AG04449 (cell line): ENCODE results near the gene LGR6.

Source experiments
- CTCF ChIA-PET: fragments of 350-600 bp; formaldehyde crosslinking; extraction: SDS; loops from one replicate; lab custom pipeline; 2021; ENCODE audit warnings: antibody characterized with exemption; lab: Yijun Ruan, JAX
- POLR2A ChIA-PET: fragments of 400-600, 350-600 bp; formaldehyde crosslinking; extraction: SDS; loops from one replicate; lab custom pipeline; 2020; ENCODE audit warnings: antibody characterized with exemption, inconsistent platforms; lab: Yijun Ruan, JAX
- DNase-seq: peaks from one replicate; pipeline ENCODE4 v3.0.0-alpha.2; 2010; ENCODE audit warnings: low read depth, low spot score
- H3K4me3 ChIP-seq: 2 replicates; pipeline ENCODE4 v1.5.1; 2011; ENCODE audit warnings: low read depth, mild to moderate bottlenecking, control low read depth, low read length
- CTCF ChIP-seq: IDR thresholded peaks from one replicate; pipeline ENCODE4 v1.5.1; 2011; ENCODE audit warnings: mild to moderate bottlenecking, moderate library complexity, low read length, control low read depth, inconsistent platforms; ENCODE audit not compliant: insufficient read depth; ENCODE audit errors: missing control alignments

The LGR6 gene

GRCh38 chr1:202361701-202362100 lies 168.1 kb downstream of the LGR6 start:
- H3K4me3 ChIP-seq: no peak overlapping the region
- DNase-seq: no peak
- ChIA-PET CTCF (interaction anchor here (2.6 kb wide), 1 partner anchor 11 kb away, joined by 9 read pairs; no protein-coding TSS in a partner anchor), POLR2A (no interaction called here)
- TF ChIP-seq CTCF: no peak

DNA sequence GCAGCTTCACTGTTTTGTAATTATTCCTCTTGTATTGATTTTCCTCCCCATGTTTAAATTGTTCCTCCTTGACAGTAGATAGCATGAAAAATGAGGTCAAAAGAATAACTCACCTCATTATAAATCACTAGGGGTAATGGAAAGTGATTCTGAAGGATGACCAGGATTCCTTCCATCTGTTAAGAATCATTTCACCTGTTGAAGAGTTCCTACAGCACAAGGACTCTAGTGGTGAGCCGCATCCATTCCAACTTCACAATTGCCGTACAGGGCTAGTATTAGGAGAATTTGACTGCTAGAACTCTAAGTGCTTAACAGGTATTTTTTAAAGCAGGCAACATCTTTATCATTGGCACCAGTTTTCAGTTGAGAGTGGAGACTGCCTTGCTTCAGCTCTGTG lies 168.6 kb downstream of the LGR6 start:
- TF ChIP-seq CTCF: no peak
- CTCF ChIA-PET: no interaction called here
- no peak overlapping the region for H3K4me3 ChIP-seq
- no peak for DNase-seq
- POLR2A ChIA-PET: no interaction called here

DNA sequence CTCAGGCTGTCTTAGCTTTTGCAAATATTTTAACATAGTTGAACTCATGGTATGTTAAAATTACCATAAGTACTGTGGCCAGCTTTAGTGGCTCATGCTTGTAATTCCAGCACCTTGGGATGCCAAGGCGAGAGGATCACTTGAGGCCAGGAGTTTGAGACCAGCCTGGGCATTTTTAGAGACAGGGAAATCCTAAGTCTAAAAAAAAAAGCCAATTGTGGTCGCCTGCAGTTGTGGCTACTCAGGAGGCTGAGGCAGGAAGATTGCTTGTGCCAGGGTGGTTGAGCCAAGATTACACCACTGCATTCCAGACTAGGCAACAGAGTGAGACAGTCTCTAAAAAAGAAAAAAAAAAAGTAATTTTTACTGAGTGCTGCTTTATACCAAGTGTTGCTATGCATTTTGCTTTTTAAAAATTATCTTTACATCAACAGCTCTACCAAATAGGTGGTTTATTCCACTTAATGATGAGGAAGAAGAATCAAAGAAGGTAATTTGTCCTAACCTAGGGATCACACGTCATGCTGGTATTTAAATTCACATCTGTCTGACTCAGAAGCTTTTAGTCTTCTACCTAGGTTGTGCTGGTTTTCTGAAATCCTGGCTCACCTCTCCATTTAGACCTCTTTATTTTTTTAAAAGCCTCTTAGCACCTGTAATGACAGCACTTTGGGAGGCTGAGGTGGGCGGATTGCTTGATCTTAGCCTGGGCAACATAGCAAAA lies 171.7 kb downstream of the LGR6 start:
- ChIA-PET CTCF (interaction anchor here (0.9 to 1.7 kb wide), 3 partner anchors 16 to 99 kb away, joined by 3 to 5 read pairs (median 4); no protein-coding TSS in a partner anchor), POLR2A (interaction anchor here (0.7 kb wide), 1 partner anchor 23 kb away, joined by 5 read pairs; no protein-coding TSS in a partner anchor)
- no peak for DNase-seq
- no peak for TF ChIP-seq CTCF
- no peak overlapping the region for H3K4me3 ChIP-seq

- TF ChIP-seq CTCF: no peak
- POLR2A ChIA-PET: interaction anchor here (0.8 kb wide), 1 partner anchor 19 kb away, joined by 3 read pairs; the partner anchor contains the start of gene PPP1R12B
- CTCF ChIA-PET: no interaction called here
- H3K4me3 ChIP-seq: no peak overlapping the region
- no peak for DNase-seq
Measured at GRCh38 chr1:202367271-202367670, 173.7 kb downstream of the LGR6 start.
